ENCODE data around the gene C11orf65.

GRCh38 chr11:108516125-108516524, 48.8 kb upstream of the C11orf65 start:
- TF ChIP-seq SUZ12 (IDR thresholded peaks at IDR 0.05) (no peak), FOXA1 (IDR thresholded peaks at IDR 0.05) (no peak), SP1 (IDR thresholded peaks at IDR 0.05) (no peak), TARDBP (IDR thresholded peaks at IDR 0.05) (no peak), LEF1 (IDR thresholded peaks at IDR 0.05; ENCODE audit: borderline replicate concordance) (no peak), ARNT (IDR thresholded peaks at IDR 0.05) (no peak), ELF4 (IDR thresholded peaks at IDR 0.05) (no peak), PKNOX1 (IDR thresholded peaks at IDR 0.05) (no peak), BHLHE40 (IDR thresholded peaks at IDR 0.05; ENCODE audit: borderline replicate concordance) (no peak), FOXM1 (IDR thresholded peaks at IDR 0.05; ENCODE audit: borderline replicate concordance) (no peak), FOXK2 (IDR thresholded peaks at IDR 0.05) (no peak), ZNF384 (IDR thresholded peaks at IDR 0.05) (no peak), NFRKB (IDR thresholded peaks at IDR 0.05) (no peak), L3MBTL2 (conservative IDR thresholded peaks at IDR 0.05) (no peak)
